Transverse colon (tissue), 4 donors: ENCODE measurements around the gene RNF126. TPM values are rescaled to one million over a fixed set of nuclear protein-coding genes. Genes with fewer than 3 reads are reported as not detected.

ENCODE experiments used
- DNase-seq: peaks from one replicate; pipeline ENCODE4 v3.0.0-alpha.2; 2019
- H3K27ac ChIP-seq, 4 donors: fragments of 200-600 bp; sonication (generic); 2 replicates each; pipeline ENCODE4 v1.5.1; 2016 to 2018; ENCODE audit warnings: inconsistent platforms in 4 of 4
- H3K27me3 ChIP-seq: fragments of 200-600 bp; sonication (generic); 2 replicates; pipeline ENCODE4 v1.5.1; 2017; ENCODE audit warnings: inconsistent platforms
- H3K36me3 ChIP-seq, 4 donors: fragments of 200-600 bp; sonication (generic); 2 replicates each; pipeline ENCODE4 v1.5.1; 2017 to 2019; ENCODE audit warnings: inconsistent platforms in 4 of 4
- H3K4me1 ChIP-seq, 4 donors: fragments of 200-600 bp; sonication (generic); 2 replicates each; pipeline ENCODE4 v1.5.1; 2017 to 2020; ENCODE audit warnings: inconsistent platforms in 4 of 4
- H3K4me3 ChIP-seq, 4 donors: fragments of 200-600 bp; sonication (generic); 1 replicate in 1 of 4; 2 replicates in 3 of 4; pipeline versions ENCODE4 v1.5.1 to v1.6.1; 2017 to 2019; ENCODE audit warnings: inconsistent platforms in 4 of 4
- H3K9me3 ChIP-seq, 2 donors: fragments of 200-600 bp; sonication (generic); 2 replicates each; pipeline ENCODE4 v1.5.1; 2017 to 2019; ENCODE audit warnings: inconsistent platforms in 2 of 2
- CTCF ChIP-seq, 5 experiments: fragments of 200-600 bp in 3 of 5; fragments of 450-650 bp in 2 of 5; sonication (generic) in 3 of 5; IDR thresholded peaks; 1 replicate in 2 of 5; 2 replicates in 3 of 5; pipeline ENCODE4 v1.5.1; 2016 to 2017; ENCODE audit warnings: antibody characterized with exemption in 5 of 5, inconsistent platforms in 3 of 5, mild to moderate bottlenecking in 2 of 5, moderate library complexity in 1 of 5
- EP300 ChIP-seq: sonication (generic); formaldehyde crosslinking; IDR thresholded peaks from one replicate; pipeline ENCODE4 v1.6.1; 2017; ENCODE audit warnings: antibody characterized with exemption, low read depth
- POLR2A ChIP-seq: fragments of 450-650 bp; IDR thresholded peaks from one replicate; pipeline ENCODE4 v1.6.1; 2016; ENCODE audit warnings: antibody characterized with exemption, mild to moderate bottlenecking, moderate library complexity
- POLR2AphosphoS5 ChIP-seq, 3 donors: sonication (generic); formaldehyde crosslinking; IDR thresholded peaks; one replicate each; pipeline ENCODE4 v1.6.1; 2016; ENCODE audit warnings: antibody characterized with exemption in 3 of 3
- WGBS, 2 donors: methylation state at CpG; one replicate each; pipeline ENCODE4 v1.1.5; 2018; ENCODE audit warnings: low coverage in 1 of 2; 5-methylcytosine and 5-hydroxymethylcytosine counted together
- in situ Hi-C, 4 donors: fragments of 200-750 bp; cut with MboI; loops; one replicate each; pipeline versions ENCODE4 v1.15.0 to v1.15.1; 2017; ENCODE audit warnings: low sequenced_read_pairs in 3 of 4, low pct_ligation_motif_present in 1 of 4, low pct_unique_long_range_greater_than_20kb in 1 of 4
- intact Hi-C: fragments of 100-400 bp; cut with DNase I; formaldehyde crosslinking; loops from one replicate; pipeline ENCODE4 v1.15.1; 2023; ENCODE audit warnings: low total_unique reads
- total RNA-seq, 4 donors: library from RNA; depleted of rRNA; stranded (reverse); fragments of >200 nt; gene quantifications; one replicate each; pipeline ENCODE4 v1.1.0, GENCODE V29; 2016

The RNF126 gene
- total RNA-seq, 4 donors from 2014 or later, result 88.6 to 148 (median 102) TPM

GRCh38 chr19:677201-677600 is 14.2 kb upstream of the RNF126 start:
- no peaks in the 10 kb centered on the region for H3K36me3 ChIP-seq
- WGBS, 2 donors, result 3% methylated on average over 5 of the region's 15 CpGs; no CpG with 5 or more reads in 1 of the 2 donors
- H3K27ac ChIP-seq, result peak overlapping the region; percentile 71 to 99 (median 96)
- TF ChIP-seq EP300 (no peak), POLR2A (no peak), POLR2AphosphoS5 (IDR thresholded peaks at IDR 0.05) (peak; percentile 39 to 68 (median 56)), CTCF (IDR thresholded peaks at IDR 0.05) (no peak)
- H3K4me3 ChIP-seq, result peak overlapping the region; percentile 26 to 49 (median 37)
- peak; percentile 63 for DNase-seq
- intact Hi-C loops (no loop called here), in situ Hi-C loops (no loop called here)
- H3K27me3 ChIP-seq, result peaks cover 34% of the 10 kb centered on the region
- no peaks in the 10 kb centered on the region for H3K9me3 ChIP-seq
- H3K4me1 ChIP-seq, result peaks cover 7 to 32% (median 28%) of the 10 kb centered on the region in 4 donors

- in situ Hi-C loops (no loop called here), intact Hi-C loops (no loop called here)
- WGBS, 2 donors, result 5% methylated on average over 42 of the region's 63 CpGs; no CpG with 5 or more reads in 1 of the 2 donors
- Histone ChIP-seq H3K9me3 (no peaks in the 10 kb centered on the region), H3K27ac (peak within 1 kb of the TSS; percentile 71 to 99 (median 96)), H3K27me3 (peaks cover 34% of the 10 kb centered on the region), H3K4me3 (peak within 1 kb of the TSS; percentile 26 to 49 (median 37)), H3K4me1 (peaks cover 7 to 32% (median 28%) of the 10 kb centered on the region in 4 donors), H3K36me3 (no peaks in the 10 kb centered on the region)
- TF ChIP-seq CTCF (IDR thresholded peaks at IDR 0.05) (no peak), POLR2AphosphoS5 (IDR thresholded peaks at IDR 0.05) (peak; percentile 57 to 74 (median 58)), POLR2A (no peak)
- DNase-seq, result no peak
These were observed 13.5 kb upstream of the RNF126 start, which contains the start of gene FSTL3 for GRCh38 chr19:676339-677105. Gene FSTL3 (plus strand): TSS chr19:676392. CDS start chr19:676424, 32 bp downstream.

GRCh38 chr19:676007-676338 is 13.0 kb upstream of the RNF126 start:
- intact Hi-C loops, result no loop called here
- TF ChIP-seq CTCF (IDR thresholded peaks at IDR 0.05) (no peak), POLR2AphosphoS5 (IDR thresholded peaks at IDR 0.05) (no peak), EP300 (no peak), POLR2A (no peak)
- Histone ChIP-seq H3K27me3 (peaks cover 34% of the 10 kb centered on the region), H3K4me3 (peak overlapping the region in 3 of 4 donors; percentile 33 to 49 (median 41)), H3K27ac (peak overlapping the region; percentile 71 to 99 (median 96)), H3K36me3 (no peaks in the 10 kb centered on the region), H3K4me1 (peaks cover 7 to 32% (median 28%) of the 10 kb centered on the region in 4 donors), H3K9me3 (no peaks in the 10 kb centered on the region)
- WGBS, 2 donors, result 8% methylated on average over 12 of the region's 31 CpGs; no CpG with 5 or more reads in 1 of the 2 donors
- in situ Hi-C loops, result no loop called here
- DNase-seq, result peak; percentile 48

GRCh38 chr19:674282-675151 is 11.5 kb upstream of the RNF126 start:
- in situ Hi-C loops (no loop called here), intact Hi-C loops (no loop called here)
- 40 to 57% methylated on average over 5 to 35 of the region's 38 CpGs for WGBS, 2 donors
- DNase-seq, result no peak
- no peak for TF ChIP-seq POLR2A
- TF ChIP-seq CTCF (IDR thresholded peaks at IDR 0.05), result no peak
- TF ChIP-seq POLR2AphosphoS5 (IDR thresholded peaks at IDR 0.05), result no peak
- no peak for TF ChIP-seq EP300
- Histone ChIP-seq H3K4me3 (no peak overlapping the region), H3K27ac (peak overlapping the region in 2 of 4 donors; percentile 94 to 97), H3K27me3 (peaks cover 34% of the 10 kb centered on the region), H3K36me3 (no peaks in the 10 kb centered on the region), H3K4me1 (peaks cover 7 to 30% (median 25%) of the 10 kb centered on the region in 4 donors), H3K9me3 (no peaks in the 10 kb centered on the region)
